HepG2 (cell line): ENCODE measurements around the gene PSORS1C1. TPM values are rescaled to one million over a fixed set of nuclear protein-coding genes. Genes with fewer than 3 reads are reported as not detected.
A peak's percentile ranks its signal among the peaks of the same experiment; 100 is the strongest.

Experiments
- HCFC1 ChIP-seq: fragments of 150-350 bp; IDR thresholded peaks from 2 replicates; pipeline ENCODE4 v1.6.1; 2014; ENCODE audit warnings: low read depth, low read length
- KLF15 ChIP-seq: sonication (generic); formaldehyde crosslinking; IDR thresholded peaks from 2 replicates; pipeline ENCODE4 v1.8.1; 2023; ENCODE audit warnings: borderline replicate concordance, mild to moderate bottlenecking, inconsistent platforms, missing genetic modification reagents, mixed read lengths
- NFYB ChIP-seq: sonication (generic); formaldehyde crosslinking; IDR thresholded peaks from 2 replicates; pipeline ENCODE4 v1.4.0; 2020; ENCODE audit warnings: missing genetic modification reagents
- POLR2AphosphoS2 ChIP-seq: IDR thresholded peaks from 2 replicates; pipeline ENCODE4 v1.6.1; 2011; ENCODE audit warnings: low read depth, low read length, improper control_type of control experiment
- POLR2AphosphoS5 ChIP-seq: IDR thresholded peaks from 2 replicates; pipeline ENCODE4 v1.6.1; 2012; ENCODE audit warnings: low read depth, low read length
- PRPF4 ChIP-seq: fragments of 200-400 bp; formaldehyde crosslinking; IDR thresholded peaks from 2 replicates; pipeline ENCODE4 v1.6.1; 2016; ENCODE audit warnings: low read length, low read depth; ENCODE audit not compliant: poor library complexity, severe bottlenecking
- RBFOX2 ChIP-seq: fragments of 200-400 bp; formaldehyde crosslinking; IDR thresholded peaks from 2 replicates; pipeline ENCODE4 v1.6.1; 2017; ENCODE audit warnings: low read depth, mild to moderate bottlenecking, low read length
- SMC3 ChIP-seq: IDR thresholded peaks from 2 replicates; pipeline ENCODE4 v1.6.1; 2011; ENCODE audit warnings: low read length, improper control_type of control experiment
- SP2 ChIP-seq: sonication (generic); formaldehyde crosslinking; IDR thresholded peaks from 2 replicates; pipeline ENCODE4 v1.5.1; 2020; ENCODE audit warnings: mild to moderate bottlenecking, missing genetic modification reagents
- ZKSCAN8 ChIP-seq: IDR thresholded peaks from 2 replicates; pipeline ENCODE4 v1.6.1; 2016; ENCODE audit warnings: borderline replicate concordance, missing genetic modification reagents, missing compliant biosample characterization
- ZNF598 ChIP-seq: sonication (generic); formaldehyde crosslinking; IDR thresholded peaks from 2 replicates; pipeline ENCODE4 v1.5.1; 2020; ENCODE audit warnings: mild to moderate bottlenecking, missing genetic modification reagents, borderline replicate concordance
- ZNF687 ChIP-seq: sonication (generic); formaldehyde crosslinking; IDR thresholded peaks from 2 replicates; pipeline ENCODE4 v1.5.1; 2020; ENCODE audit warnings: mild to moderate bottlenecking, missing genetic modification reagents, moderate library complexity
- ZSCAN12 ChIP-seq: sonication (generic); formaldehyde crosslinking; IDR thresholded peaks from 2 replicates; pipeline ENCODE4 v1.9.0; 2021; ENCODE audit warnings: mild to moderate bottlenecking, missing genetic modification reagents
- polyA plus RNA-seq, 8 experiments: library from polyadenylated mRNA; depleted of rRNA in 3 of 8; stranded (reverse) in 7 of 8; unstranded in 1 of 8; fragments of >200 nt; fragmentation: Illumina TruSeq in 4 of 8; extraction: Trizol in 4 of 8; gene quantifications; 2 replicates each; pipeline versions ENCODE4 v1.2.1 to v1.2.3, GENCODE V29; 2011 to 2016; ENCODE audit warnings: low read depth in 4 of 8, missing spikeins in 1 of 8, mixed read lengths in 1 of 8; ENCODE audit not compliant: insufficient read depth in 1 of 8
- total RNA-seq, 5 experiments: library from RNA; depleted of rRNA; stranded (reverse); fragments of >200 nt; fragmentation: Illumina TruSeq; extraction: Trizol; gene quantifications; 2 replicates each; pipeline ENCODE4 v1.2.3, GENCODE V29; 2016; ENCODE audit warnings: low read depth in 1 of 5
- TF ChIP-seq, protein P1 (sequence below): sonication (generic); formaldehyde crosslinking; conservative IDR thresholded peaks from 2 replicates; pipeline ENCODE4 v1.4.0; 2020; ENCODE audit warnings: missing genetic modification reagents
- TF ChIP-seq, protein P2 (sequence below): sonication (generic); formaldehyde crosslinking; IDR thresholded peaks from 2 replicates; pipeline ENCODE4 v1.4.0; 2020; ENCODE audit warnings: missing genetic modification reagents

Gene PSORS1C1
- total and polyA plus RNA-seq, 2 of the 13 experiments (the other 11 are each of a cell fraction or from before 2014, with no cell fraction given), result 0.01 to 0.02 TPM

- TF ChIP-seq, protein P1, sequence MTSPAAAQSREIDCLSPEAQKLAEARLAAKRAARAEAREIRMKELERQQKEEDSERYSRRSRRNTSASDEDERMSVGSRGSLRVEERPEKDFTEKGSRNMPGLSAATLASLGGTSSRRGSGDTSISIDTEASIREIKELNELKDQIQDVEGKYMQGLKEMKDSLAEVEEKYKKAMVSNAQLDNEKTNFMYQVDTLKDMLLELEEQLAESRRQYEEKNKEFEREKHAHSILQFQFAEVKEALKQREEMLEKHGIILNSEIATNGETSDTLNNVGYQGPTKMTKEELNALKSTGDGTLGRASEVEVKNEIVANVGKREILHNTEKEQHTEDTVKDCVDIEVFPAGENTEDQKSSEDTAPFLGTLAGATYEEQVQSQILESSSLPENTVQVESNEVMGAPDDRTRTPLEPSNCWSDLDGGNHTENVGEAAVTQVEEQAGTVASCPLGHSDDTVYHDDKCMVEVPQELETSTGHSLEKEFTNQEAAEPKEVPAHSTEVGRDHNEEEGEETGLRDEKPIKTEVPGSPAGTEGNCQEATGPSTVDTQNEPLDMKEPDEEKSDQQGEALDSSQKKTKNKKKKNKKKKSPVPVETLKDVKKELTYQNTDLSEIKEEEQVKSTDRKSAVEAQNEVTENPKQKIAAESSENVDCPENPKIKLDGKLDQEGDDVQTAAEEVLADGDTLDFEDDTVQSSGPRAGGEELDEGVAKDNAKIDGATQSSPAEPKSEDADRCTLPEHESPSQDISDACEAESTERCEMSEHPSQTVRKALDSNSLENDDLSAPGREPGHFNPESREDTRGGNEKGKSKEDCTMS (CRISPR knock-in tag), result no peak
- no peak for TF ChIP-seq POLR2AphosphoS2
- peak; percentile 15; the same call in 1 of the 2 replicates for TF ChIP-seq RBFOX2
- peak; percentile 23; the same call in 1 of the 2 replicates for TF ChIP-seq SP2 (CRISPR knock-in tag)
- 0 out of 2 replicates have a peak, but pooled peaks have one; percentile 21 for TF ChIP-seq ZNF687 (CRISPR knock-in tag)
- peak; percentile 56 for TF ChIP-seq NFYB (CRISPR knock-in tag)
- no peak for TF ChIP-seq KLF15
- TF ChIP-seq, protein P2, sequence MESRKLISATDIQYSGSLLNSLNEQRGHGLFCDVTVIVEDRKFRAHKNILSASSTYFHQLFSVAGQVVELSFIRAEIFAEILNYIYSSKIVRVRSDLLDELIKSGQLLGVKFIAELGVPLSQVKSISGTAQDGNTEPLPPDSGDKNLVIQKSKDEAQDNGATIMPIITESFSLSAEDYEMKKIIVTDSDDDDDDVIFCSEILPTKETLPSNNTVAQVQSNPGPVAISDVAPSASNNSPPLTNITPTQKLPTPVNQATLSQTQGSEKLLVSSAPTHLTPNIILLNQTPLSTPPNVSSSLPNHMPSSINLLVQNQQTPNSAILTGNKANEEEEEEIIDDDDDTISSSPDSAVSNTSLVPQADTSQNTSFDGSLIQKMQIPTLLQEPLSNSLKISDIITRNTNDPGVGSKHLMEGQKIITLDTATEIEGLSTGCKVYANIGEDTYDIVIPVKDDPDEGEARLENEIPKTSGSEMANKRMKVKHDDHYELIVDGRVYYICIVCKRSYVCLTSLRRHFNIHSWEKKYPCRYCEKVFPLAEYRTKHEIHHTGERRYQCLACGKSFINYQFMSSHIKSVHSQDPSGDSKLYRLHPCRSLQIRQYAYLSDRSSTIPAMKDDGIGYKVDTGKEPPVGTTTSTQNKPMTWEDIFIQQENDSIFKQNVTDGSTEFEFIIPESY, result no peak
- no peak for TF ChIP-seq POLR2AphosphoS5
- TF ChIP-seq ZKSCAN8, result no peak
- no peak for TF ChIP-seq PRPF4
- no peak for TF ChIP-seq ZSCAN12 (CRISPR knock-in tag)
- TF ChIP-seq HCFC1, result no peak
- TF ChIP-seq SMC3, result no peak
- TF ChIP-seq ZNF598 (CRISPR knock-in tag), result no peak
These were observed 65.9 kb downstream of the PSORS1C1 start (continued) for GRCh38 chr6:31180500-31180899.
